Measurements from ENCODE around the gene TREML2.

The TREML2 gene

DNA sequence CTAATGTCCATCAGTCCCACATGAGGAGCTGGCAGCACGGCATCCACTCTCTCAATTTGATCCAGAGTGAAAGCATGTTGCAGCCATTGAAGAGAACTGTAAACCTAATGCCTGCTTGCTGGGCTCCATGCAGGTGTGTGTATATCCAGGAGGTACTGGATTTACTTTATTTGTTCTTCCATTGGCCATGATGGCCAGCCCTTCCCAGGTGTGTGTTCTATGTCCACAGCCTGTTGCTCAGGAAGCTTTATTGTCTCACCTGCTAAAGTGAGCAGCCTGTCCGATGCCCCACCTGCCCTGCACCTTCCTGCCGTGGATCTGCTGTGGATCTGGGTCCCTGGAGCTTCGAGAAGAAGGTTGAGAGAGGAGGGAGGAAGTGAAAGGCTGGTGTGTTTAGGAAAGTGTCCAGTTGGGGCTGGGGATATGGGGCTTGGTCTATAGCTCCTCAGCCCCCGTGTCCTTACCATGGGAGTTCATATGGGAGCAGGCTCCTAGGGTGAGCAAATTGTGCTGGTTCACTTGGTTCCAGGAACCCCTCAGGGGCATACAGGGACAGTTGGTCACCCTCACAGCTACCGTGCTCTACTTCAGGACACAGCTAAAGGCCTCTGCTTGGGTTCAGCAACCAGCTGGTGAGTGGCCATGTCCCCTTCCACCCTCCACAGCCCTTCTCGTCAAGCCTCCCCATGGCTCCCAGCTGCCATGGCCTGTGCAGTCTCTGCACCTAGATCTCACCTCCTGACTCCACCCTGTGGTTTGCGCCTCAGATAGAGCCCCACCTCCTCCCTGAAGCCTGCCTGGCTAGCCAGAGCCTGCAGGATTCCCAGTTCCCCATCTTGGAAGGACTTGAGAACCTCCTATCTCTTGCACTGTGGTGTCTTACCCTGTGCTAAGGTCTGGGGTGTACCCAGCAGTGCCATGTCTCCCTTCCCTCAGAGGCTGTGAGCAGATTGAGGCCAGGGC, 12.7 kb downstream of the TREML2 start:
- no peaks in the 10 kb centered on the region for H3K36me3 ChIP-seq (ENCODE audit: control insufficient read depth, low read depth, low read length)

DNA sequence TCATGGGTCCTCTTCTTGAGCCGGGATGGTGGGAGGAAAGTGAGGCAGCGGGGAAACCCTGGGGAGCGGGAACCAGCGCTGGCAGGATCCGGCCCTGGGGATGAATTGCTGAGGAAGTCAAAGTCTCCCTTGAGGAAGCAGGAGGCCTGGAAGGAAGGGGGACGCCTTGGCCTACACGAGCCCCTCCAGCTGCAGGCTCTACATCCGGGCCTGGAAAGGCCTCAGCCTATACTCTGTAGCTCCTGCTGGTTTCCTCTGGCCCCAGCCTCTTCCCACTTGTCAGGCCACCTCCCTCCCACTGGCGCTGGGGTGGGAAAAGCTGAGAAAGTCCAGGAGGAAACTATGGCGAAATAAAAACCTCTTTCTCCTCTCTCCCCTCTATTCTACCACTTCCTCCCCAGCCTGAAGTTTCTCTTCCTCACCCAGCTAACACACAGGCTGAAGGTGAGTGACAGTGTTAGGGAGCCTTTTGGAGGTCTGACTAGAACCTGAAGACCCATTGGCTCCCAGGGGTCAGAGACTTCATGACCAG, 14.9 kb downstream of the TREML2 start:
- H3K27me3 ChIP-seq (ENCODE audit: control insufficient read depth, insufficient read depth, low read length), result no peaks in the 10 kb centered on the region
- no peak overlapping the region for H3K4me3 ChIP-seq (ENCODE audit: low read length)
- no peaks in the 10 kb centered on the region for H3K9me3 ChIP-seq (ENCODE audit: control insufficient read depth, low read depth, low read length)

More for the DNA sequence above, 12.7 kb downstream of the TREML2 start:
- no peak overlapping the region for H3K27ac ChIP-seq (ENCODE audit: low read length)
- H3K4me1 ChIP-seq (ENCODE audit: control insufficient read depth, low read depth, low read length), result no peaks in the 10 kb centered on the region
- H3K9me3 ChIP-seq (ENCODE audit: control insufficient read depth, low read depth, low read length), result no peaks in the 10 kb centered on the region
- no peaks in the 10 kb centered on the region for H3K27me3 ChIP-seq (ENCODE audit: control insufficient read depth, insufficient read depth, low read length)
- H3K9ac ChIP-seq (ENCODE audit: low read length), result no peak overlapping the region
- no peak overlapping the region for H3K4me3 ChIP-seq (ENCODE audit: low read length)

DNA sequence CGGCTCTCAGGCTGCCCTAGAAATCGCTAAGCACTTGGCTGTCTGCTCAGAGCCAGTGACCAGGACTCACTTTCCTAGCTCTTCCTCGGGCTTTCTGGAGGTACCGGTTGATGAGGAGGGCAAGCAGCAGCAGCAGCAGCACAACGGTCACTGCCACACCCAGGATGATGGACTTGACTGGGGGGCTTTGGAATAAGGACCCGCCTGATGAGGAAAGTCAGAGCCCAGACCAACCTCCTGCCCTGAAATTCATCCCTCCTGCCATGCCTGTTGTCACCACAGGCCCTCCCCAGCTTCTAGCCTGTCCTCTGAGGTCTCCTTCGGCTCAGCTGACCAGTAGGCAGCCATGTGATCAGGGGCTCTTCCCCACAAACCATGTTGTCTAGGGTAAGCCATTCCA, 16.2 kb downstream of the TREML2 start:
- Histone ChIP-seq H3K9me3 (ENCODE audit: control insufficient read depth, low read depth, low read length) (no peaks in the 10 kb centered on the region), H3K27ac (ENCODE audit: low read length) (no peak overlapping the region)

More for the DNA sequence above, 14.9 kb downstream of the TREML2 start:
- Histone ChIP-seq H3K9ac (ENCODE audit: low read length) (no peak overlapping the region), H3K36me3 (ENCODE audit: control insufficient read depth, low read depth, low read length) (no peaks in the 10 kb centered on the region), H3K27ac (ENCODE audit: low read length) (no peak overlapping the region), H3K4me1 (ENCODE audit: control insufficient read depth, low read depth, low read length) (no peaks in the 10 kb centered on the region)

DNA sequence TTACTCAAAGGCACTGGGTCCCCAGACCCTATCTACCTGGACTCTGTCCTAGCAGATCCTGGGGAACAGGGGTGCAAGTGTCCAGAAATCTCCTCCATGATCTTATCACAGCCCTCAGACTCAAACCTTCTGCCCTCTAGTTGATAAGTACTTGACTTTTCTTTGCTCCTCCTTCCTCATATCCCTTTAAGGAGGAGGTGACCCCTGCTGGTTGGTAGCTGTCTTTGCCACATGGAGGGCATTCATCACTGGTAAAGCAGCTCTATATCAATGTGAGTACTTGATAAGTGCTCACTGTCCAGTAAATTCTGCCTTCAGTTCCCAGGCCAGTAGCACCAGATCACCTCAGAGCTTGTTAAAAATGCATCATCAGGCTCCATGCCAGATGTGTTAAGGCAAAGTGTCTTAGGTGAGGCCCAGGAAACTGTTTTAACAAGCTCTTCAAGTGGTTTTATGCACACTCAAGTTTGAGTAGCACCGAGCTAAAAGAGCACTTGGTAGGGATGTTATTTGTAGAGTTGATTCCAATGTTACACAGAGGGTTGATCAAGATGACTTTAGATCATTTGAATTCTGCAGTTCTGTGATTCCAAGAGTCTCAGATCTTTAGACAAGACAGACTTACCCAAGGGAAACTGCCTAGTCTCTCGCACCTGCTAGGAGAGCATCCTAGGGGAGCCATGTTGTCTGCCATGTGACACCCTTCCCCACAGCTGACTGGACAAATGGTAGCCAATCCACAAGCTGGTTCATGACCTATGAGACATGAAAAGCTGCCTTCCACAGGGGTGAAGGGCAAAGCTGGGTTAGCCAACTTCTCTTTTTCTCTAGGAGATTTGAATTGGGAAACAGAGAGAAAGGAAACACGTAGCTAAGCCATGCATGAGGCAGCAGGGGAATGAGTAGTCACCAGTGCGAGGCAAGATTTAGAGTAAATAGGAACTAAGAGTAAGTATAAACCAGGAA, 18.6 kb downstream of the TREML2 start:
- no peaks in the 10 kb centered on the region for H3K9me3 ChIP-seq (ENCODE audit: control insufficient read depth, low read depth, low read length)
- no peak overlapping the region for H3K27ac ChIP-seq (ENCODE audit: low read length)

More for the DNA sequence above, 16.2 kb downstream of the TREML2 start:
- Histone ChIP-seq H3K4me1 (ENCODE audit: control insufficient read depth, low read depth, low read length) (no peaks in the 10 kb centered on the region), H3K27me3 (ENCODE audit: control insufficient read depth, insufficient read depth, low read length) (no peaks in the 10 kb centered on the region), H3K9ac (ENCODE audit: low read length) (no peak overlapping the region), H3K4me3 (ENCODE audit: low read length) (no peak overlapping the region), H3K36me3 (ENCODE audit: control insufficient read depth, low read depth, low read length) (no peaks in the 10 kb centered on the region)

DNA sequence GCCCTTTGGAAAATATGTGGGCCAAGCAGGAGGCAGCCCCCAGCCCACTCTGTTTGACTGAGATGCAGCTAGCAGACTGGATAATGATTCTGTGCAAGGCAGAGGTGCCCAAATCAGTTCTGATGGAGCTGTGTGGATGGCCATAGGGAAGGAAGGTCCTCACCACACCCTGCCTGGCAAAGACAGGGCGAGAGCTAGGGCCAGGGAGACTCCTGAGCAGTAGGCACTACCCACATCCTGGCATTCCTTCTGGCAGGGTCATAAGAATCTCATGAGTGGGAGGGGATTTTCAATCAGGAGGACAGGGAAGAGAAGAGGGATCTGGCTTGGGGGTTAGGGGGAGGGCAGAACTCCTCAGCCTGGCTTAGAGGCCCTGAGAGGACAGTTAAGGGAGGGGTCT, 19.4 kb downstream of the TREML2 start:
- Histone ChIP-seq H3K27me3 (ENCODE audit: control insufficient read depth, insufficient read depth, low read length) (no peaks in the 10 kb centered on the region), H3K9ac (ENCODE audit: low read length) (no peak overlapping the region), H3K9me3 (ENCODE audit: control insufficient read depth, low read depth, low read length) (no peaks in the 10 kb centered on the region), H3K4me3 (ENCODE audit: low read length) (no peak overlapping the region), H3K27ac (ENCODE audit: low read length) (no peak overlapping the region), H3K36me3 (ENCODE audit: control insufficient read depth, low read depth, low read length) (no peaks in the 10 kb centered on the region), H3K4me1 (ENCODE audit: control insufficient read depth, low read depth, low read length) (no peaks in the 10 kb centered on the region)

More for the DNA sequence above, 18.6 kb downstream of the TREML2 start:
- H3K4me3 ChIP-seq (ENCODE audit: low read length), result no peak overlapping the region
- H3K9ac ChIP-seq (ENCODE audit: low read length), result no peak overlapping the region
- no peaks in the 10 kb centered on the region for H3K36me3 ChIP-seq (ENCODE audit: control insufficient read depth, low read depth, low read length)
- H3K27me3 ChIP-seq (ENCODE audit: control insufficient read depth, insufficient read depth, low read length), result no peaks in the 10 kb centered on the region
- no peaks in the 10 kb centered on the region for H3K4me1 ChIP-seq (ENCODE audit: control insufficient read depth, low read depth, low read length)

DNA sequence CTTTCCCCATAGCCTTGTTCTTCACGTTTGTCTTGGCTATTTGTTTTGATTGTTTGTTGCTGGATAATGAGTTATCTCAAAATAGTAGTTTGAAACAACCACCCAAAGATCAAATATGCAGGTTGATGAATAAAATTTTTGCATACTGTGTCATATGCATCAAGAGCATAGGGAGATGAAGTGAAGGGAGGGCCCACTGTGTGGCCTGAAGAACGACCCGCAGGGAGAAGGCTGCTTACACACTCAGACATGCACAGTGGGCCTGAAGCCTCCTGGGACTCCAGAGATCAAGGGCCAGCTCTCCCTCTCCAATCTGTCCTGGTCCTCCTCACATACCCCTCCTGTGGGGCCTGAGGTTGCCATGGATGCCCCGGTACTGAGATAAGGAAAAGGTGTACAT, 21.8 kb downstream of the TREML2 start:
- Histone ChIP-seq H3K27ac (ENCODE audit: low read length) (no peak overlapping the region), H3K9me3 (ENCODE audit: control insufficient read depth, low read depth, low read length) (no peaks in the 10 kb centered on the region)

DNA sequence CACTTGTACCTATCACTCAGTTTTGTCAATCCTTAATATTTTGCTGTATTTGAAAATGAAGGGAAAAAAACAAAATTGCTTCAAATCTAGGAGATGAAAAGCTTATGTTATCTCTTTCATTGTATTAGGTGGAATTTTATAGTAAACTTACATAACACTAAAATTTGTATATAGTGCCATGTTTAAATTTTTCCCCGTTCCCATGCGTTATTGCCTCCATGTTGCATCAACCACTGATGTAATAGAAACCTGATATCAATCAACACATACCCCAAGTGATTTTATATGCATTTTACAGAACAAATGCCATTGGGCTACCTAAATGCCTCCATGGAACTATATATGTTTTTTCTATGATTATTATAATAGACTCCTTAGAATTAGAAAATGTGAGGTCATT, 23.3 kb downstream of the TREML2 start:
- Histone ChIP-seq H3K4me1 (ENCODE audit: control insufficient read depth, low read depth, low read length) (no peaks in the 10 kb centered on the region), H3K9me3 (ENCODE audit: control insufficient read depth, low read depth, low read length) (no peaks in the 10 kb centered on the region), H3K27me3 (ENCODE audit: control insufficient read depth, insufficient read depth, low read length) (no peaks in the 10 kb centered on the region), H3K9ac (ENCODE audit: low read length) (no peak overlapping the region), H3K4me3 (ENCODE audit: low read length) (no peak overlapping the region), H3K36me3 (ENCODE audit: control insufficient read depth, low read depth, low read length) (no peaks in the 10 kb centered on the region), H3K27ac (ENCODE audit: low read length) (no peak overlapping the region)

More for the DNA sequence above, 21.8 kb downstream of the TREML2 start:
- no peak overlapping the region for H3K4me3 ChIP-seq (ENCODE audit: low read length)
- no peak overlapping the region for H3K9ac ChIP-seq (ENCODE audit: low read length)
- H3K4me1 ChIP-seq (ENCODE audit: control insufficient read depth, low read depth, low read length), result no peaks in the 10 kb centered on the region
- no peaks in the 10 kb centered on the region for H3K36me3 ChIP-seq (ENCODE audit: control insufficient read depth, low read depth, low read length)
- no peaks in the 10 kb centered on the region for H3K27me3 ChIP-seq (ENCODE audit: control insufficient read depth, insufficient read depth, low read length)

DNA sequence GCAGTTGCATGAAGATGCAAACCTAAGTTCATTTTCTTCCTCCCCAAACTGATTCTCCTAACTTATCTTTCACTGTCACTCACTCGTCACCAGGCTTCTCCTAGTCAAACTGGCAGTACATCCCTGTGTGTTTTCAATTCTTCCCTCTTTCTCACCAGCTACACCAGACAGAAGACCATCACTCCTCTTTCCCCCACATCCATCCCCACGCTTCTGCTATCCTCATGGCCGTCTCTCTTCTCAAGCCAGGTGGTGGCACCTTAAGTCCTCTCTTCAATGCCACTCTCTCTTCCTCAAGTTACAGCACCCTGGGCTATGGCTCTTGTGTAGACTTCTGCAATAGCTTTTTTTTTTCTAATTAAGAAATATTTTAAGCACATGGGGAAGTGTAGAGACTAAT, 23.7 kb downstream of the TREML2 start:
- no peak overlapping the region for H3K27ac ChIP-seq (ENCODE audit: low read length)
- no peak overlapping the region for H3K9ac ChIP-seq (ENCODE audit: low read length)
- no peaks in the 10 kb centered on the region for H3K4me1 ChIP-seq (ENCODE audit: control insufficient read depth, low read depth, low read length)
- H3K4me3 ChIP-seq (ENCODE audit: low read length), result no peak overlapping the region
- no peaks in the 10 kb centered on the region for H3K36me3 ChIP-seq (ENCODE audit: control insufficient read depth, low read depth, low read length)
- no peaks in the 10 kb centered on the region for H3K27me3 ChIP-seq (ENCODE audit: control insufficient read depth, insufficient read depth, low read length)
- H3K9me3 ChIP-seq (ENCODE audit: control insufficient read depth, low read depth, low read length), result no peaks in the 10 kb centered on the region

DNA sequence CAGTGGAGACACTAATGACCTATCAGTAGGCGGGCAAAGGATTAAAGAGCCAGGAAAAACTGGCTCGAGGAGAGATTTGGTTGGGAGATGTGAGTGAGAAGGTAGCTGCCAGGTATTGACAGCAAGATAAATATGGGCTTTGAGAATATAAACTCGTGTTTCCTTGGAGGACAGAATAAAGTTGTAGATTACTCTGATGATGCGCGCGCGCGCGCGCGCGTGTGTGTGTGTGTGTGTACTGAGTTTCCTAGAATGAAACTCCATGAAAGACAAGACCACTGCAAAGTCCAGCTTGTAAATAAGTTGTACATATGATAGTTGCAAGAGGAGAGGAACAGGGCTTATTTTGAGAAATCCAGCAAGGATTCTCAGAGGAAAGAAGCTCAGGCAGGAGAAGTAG, 24.8 kb downstream of the TREML2 start:
- Histone ChIP-seq H3K27me3 (ENCODE audit: control insufficient read depth, insufficient read depth, low read length) (no peaks in the 10 kb centered on the region), H3K36me3 (ENCODE audit: control insufficient read depth, low read depth, low read length) (no peaks in the 10 kb centered on the region), H3K27ac (ENCODE audit: low read length) (no peak overlapping the region), H3K4me1 (ENCODE audit: control insufficient read depth, low read depth, low read length) (peaks cover 7% of the 10 kb centered on the region), H3K4me3 (ENCODE audit: low read length) (no peak overlapping the region), H3K9ac (ENCODE audit: low read length) (no peak overlapping the region), H3K9me3 (ENCODE audit: control insufficient read depth, low read depth, low read length) (no peaks in the 10 kb centered on the region)

DNA sequence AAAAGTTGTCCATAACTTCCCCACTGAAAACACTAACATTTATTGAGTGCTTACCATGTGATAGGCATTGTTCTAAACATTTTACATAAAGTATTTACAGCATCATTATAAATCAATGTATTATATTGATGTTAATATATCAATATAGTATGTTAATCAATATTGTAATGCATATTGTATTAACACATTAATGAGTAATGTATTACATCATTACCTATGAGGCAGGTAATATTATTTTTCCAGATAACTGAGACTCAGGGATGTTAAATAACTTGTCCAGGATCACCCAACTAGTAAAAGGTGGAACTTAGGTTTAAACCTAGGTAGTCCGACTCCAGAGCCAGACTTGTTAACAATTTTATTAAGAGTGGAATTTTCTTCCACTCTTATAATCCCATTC, 25.9 kb downstream of the TREML2 start:
- no peaks in the 10 kb centered on the region for H3K36me3 ChIP-seq (ENCODE audit: control insufficient read depth, low read depth, low read length)
- H3K9me3 ChIP-seq (ENCODE audit: control insufficient read depth, low read depth, low read length), result no peaks in the 10 kb centered on the region
- no peaks in the 10 kb centered on the region for H3K27me3 ChIP-seq (ENCODE audit: control insufficient read depth, insufficient read depth, low read length)
- H3K9ac ChIP-seq (ENCODE audit: low read length), result no peak overlapping the region
- no peak overlapping the region for H3K4me3 ChIP-seq (ENCODE audit: low read length)
- H3K4me1 ChIP-seq (ENCODE audit: control insufficient read depth, low read depth, low read length), result peaks cover 18% of the 10 kb centered on the region
- no peak overlapping the region for H3K27ac ChIP-seq (ENCODE audit: low read length)

DNA sequence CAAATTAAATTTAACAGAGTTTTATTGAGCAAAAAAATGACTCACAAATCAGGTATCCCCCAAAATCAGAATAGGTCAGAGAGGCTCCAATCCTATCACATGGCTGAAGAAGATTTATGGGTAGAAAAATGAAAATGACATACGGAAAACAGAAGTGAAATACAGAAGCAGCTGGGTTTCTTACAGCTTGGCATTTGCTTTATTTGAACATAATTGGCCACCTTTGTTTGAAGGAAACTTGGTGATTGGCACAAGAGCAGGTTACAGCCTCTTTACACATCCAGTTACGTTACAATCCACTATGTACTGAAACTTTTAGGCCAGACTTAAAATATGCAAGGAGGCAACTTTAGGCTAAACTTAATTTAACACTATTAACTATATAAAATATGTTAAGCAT, 26.3 kb downstream of the TREML2 start:
- no peak overlapping the region for H3K9ac ChIP-seq (ENCODE audit: low read length)
- no peaks in the 10 kb centered on the region for H3K27me3 ChIP-seq (ENCODE audit: control insufficient read depth, insufficient read depth, low read length)
- no peak overlapping the region for H3K4me3 ChIP-seq (ENCODE audit: low read length)
- no peak overlapping the region for H3K27ac ChIP-seq (ENCODE audit: low read length)
- no peaks in the 10 kb centered on the region for H3K9me3 ChIP-seq (ENCODE audit: control insufficient read depth, low read depth, low read length)
- no peaks in the 10 kb centered on the region for H3K36me3 ChIP-seq (ENCODE audit: control insufficient read depth, low read depth, low read length)
- H3K4me1 ChIP-seq (ENCODE audit: control insufficient read depth, low read depth, low read length), result peaks cover 19% of the 10 kb centered on the region

Measured in iPS-18a (cell line).